Keratinocyte (primary cell): ENCODE measurements around the gene FAF1.

ENCODE experiments used
- EZH2 ChIP-seq: IDR thresholded peaks from one replicate; pipeline ENCODE4 v1.6.1; 2012; ENCODE audit warnings: inconsistent platforms, mild to moderate bottlenecking, low read length, moderate library complexity
- TF ChIP-seq, protein P1 (sequence below), 3 experiments: IDR thresholded peaks in 1 of 3; conservative IDR thresholded peaks in 1 of 3; optimal IDR thresholded peaks in 1 of 3; 2 replicates in 2 of 3; 3 replicates in 1 of 3; pipeline versions ENCODE3 to v1.5.1; 2011; ENCODE audit warnings: low read length in 3 of 3, mild to moderate bottlenecking in 3 of 3, moderate library complexity in 2 of 3, control low read depth in 1 of 3, inconsistent platforms in 1 of 3; ENCODE audit not compliant: insufficient read depth in 2 of 3; ENCODE audit errors: extremely low read depth in 1 of 3

DNA sequence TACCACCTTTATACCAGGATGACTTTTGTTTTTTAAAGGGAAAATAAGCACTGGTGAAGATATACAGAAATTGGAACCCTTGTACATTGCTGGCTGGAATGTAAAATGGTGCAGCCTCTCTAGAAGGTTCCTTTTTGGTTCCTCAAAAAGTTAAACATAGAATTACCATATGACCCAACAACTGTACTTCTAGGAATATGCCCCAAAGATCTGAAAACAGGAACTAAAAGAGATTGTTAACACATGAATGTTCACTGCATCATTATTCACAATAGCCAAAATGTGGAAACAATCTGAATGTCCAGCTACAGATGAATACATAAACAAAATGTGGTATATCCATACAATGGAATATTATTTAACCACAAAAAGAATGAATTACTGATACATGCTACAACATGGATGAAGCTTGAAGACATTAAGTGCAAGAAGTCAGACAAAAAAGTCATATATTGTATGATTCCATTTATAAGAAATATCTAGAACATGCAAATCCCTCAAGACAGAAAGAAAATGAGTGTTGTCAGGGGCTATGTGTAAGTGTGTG is 452.0 kb downstream of the FAF1 start:
- TF ChIP-seq, protein P1, sequence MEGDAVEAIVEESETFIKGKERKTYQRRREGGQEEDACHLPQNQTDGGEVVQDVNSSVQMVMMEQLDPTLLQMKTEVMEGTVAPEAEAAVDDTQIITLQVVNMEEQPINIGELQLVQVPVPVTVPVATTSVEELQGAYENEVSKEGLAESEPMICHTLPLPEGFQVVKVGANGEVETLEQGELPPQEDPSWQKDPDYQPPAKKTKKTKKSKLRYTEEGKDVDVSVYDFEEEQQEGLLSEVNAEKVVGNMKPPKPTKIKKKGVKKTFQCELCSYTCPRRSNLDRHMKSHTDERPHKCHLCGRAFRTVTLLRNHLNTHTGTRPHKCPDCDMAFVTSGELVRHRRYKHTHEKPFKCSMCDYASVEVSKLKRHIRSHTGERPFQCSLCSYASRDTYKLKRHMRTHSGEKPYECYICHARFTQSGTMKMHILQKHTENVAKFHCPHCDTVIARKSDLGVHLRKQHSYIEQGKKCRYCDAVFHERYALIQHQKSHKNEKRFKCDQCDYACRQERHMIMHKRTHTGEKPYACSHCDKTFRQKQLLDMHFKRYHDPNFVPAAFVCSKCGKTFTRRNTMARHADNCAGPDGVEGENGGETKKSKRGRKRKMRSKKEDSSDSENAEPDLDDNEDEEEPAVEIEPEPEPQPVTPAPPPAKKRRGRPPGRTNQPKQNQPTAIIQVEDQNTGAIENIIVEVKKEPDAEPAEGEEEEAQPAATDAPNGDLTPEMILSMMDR (optimal IDR thresholded peaks at IDR 0.05 in 1 of 3, IDR thresholded peaks at IDR 0.05 in 1 of 3, conservative IDR thresholded peaks at IDR 0.05 in 1 of 3; ENCODE audit: extremely low read depth in 1 of 3, insufficient read depth in 2 of 3, low read length in 3 of 3) = no peak
- TF ChIP-seq EZH2 = no peak
